ENCODE measurements around the gene ZBTB22. TPM values are rescaled to one million over a fixed set of nuclear protein-coding genes. Genes with fewer than 3 reads are reported as not detected.

The ZBTB22 gene
- total RNA-seq, 1 experiment from 2014 or later, result 11.7 TPM

GRCh38 chr6:33319939-33320314 lies 2.4 kb upstream of the ZBTB22 start:
- H3K4me2 ChIP-seq (ENCODE audit: low read length), result 0 out of 2 replicates have a peak overlapping the region, but pooled peaks have one; percentile 100
- no peak overlapping the region for H3K4me3 ChIP-seq (replicated peaks in 1 of 2; ENCODE audit: low read depth in 1 of 2, low read length in 2 of 2)
- no peak for DNase-seq (ENCODE audit: low read depth, low spot score)
- H2AFZ ChIP-seq (ENCODE audit: low read depth, low read length, poor library complexity, severe bottlenecking), result no peak overlapping the region
- ATAC-seq, result no peak
- ChIA-PET RAD21 (ENCODE audit: low non-redundant PET in 1 of 2, low total read pairs in 2 of 2, uncharacterized antibody in 2 of 2, unreplicated experiment in 2 of 2) (no interaction called here), POLR2A (no interaction called here), CTCF (no interaction called here)
- no peaks in the 10 kb centered on the region for H3K27me3 ChIP-seq (ENCODE audit: insufficient read depth, low read length)
- BruUV-seq (replicated peaks), result no TSS peak
- 0 out of 2 replicates have a peak overlapping the region, but pooled peaks have one; percentile 11 for H3K27ac ChIP-seq (ENCODE audit: low read depth, low read length)
- H3K9ac ChIP-seq (ENCODE audit: low read length), result no peak overlapping the region
- H3K9me3 ChIP-seq (ENCODE audit: control insufficient read depth in 1 of 2, insufficient read depth in 1 of 2, low read depth in 1 of 2, low read length in 2 of 2), result no peaks in the 10 kb centered on the region
- H3K79me2 ChIP-seq (ENCODE audit: insufficient read depth, low read length), result peaks cover 41% of the 10 kb centered on the region
- intact Hi-C loops (cut with micrococcal nuclease), result no loop called here
- H3K4me1 ChIP-seq (ENCODE audit: control insufficient read depth in 1 of 2, insufficient read depth in 2 of 2, low read length in 2 of 2), result peaks cover 36 to 68% of the 10 kb centered on the region in 2 experiments
- TF ChIP-seq JUND (IDR thresholded peaks at IDR 0.05), result no peak
- no peak for TF ChIP-seq FOSL1 (IDR thresholded peaks at IDR 0.05; ENCODE audit: low read depth)
- TF ChIP-seq SP1 (IDR thresholded peaks at IDR 0.05; ENCODE audit: low read depth), result no peak
- TF ChIP-seq MAX (IDR thresholded peaks at IDR 0.05), result no peak
- no peak for TF ChIP-seq EZH2 (IDR thresholded peaks at IDR 0.05)
- no peak for TF ChIP-seq EZH2phosphoT487 (IDR thresholded peaks at IDR 0.05; ENCODE audit: borderline replicate concordance)
- no peak for TF ChIP-seq EGR1 (IDR thresholded peaks at IDR 0.05; ENCODE audit: low read depth)
- no peak for TF ChIP-seq CEBPB (IDR thresholded peaks at IDR 0.05; ENCODE audit: low read depth)
- TF ChIP-seq YY1 (IDR thresholded peaks at IDR 0.05; ENCODE audit: extremely low read depth, insufficient replicate concordance, low read depth, low read length), result no peak
- TF ChIP-seq SIN3A (IDR thresholded peaks at IDR 0.05; ENCODE audit: low read depth), result no peak
- no peak for TF ChIP-seq CBX3 (IDR thresholded peaks at IDR 0.05; ENCODE audit: low read depth)
- no peak for TF ChIP-seq ZFX (IDR thresholded peaks at IDR 0.05)
- TF ChIP-seq, protein P1, sequence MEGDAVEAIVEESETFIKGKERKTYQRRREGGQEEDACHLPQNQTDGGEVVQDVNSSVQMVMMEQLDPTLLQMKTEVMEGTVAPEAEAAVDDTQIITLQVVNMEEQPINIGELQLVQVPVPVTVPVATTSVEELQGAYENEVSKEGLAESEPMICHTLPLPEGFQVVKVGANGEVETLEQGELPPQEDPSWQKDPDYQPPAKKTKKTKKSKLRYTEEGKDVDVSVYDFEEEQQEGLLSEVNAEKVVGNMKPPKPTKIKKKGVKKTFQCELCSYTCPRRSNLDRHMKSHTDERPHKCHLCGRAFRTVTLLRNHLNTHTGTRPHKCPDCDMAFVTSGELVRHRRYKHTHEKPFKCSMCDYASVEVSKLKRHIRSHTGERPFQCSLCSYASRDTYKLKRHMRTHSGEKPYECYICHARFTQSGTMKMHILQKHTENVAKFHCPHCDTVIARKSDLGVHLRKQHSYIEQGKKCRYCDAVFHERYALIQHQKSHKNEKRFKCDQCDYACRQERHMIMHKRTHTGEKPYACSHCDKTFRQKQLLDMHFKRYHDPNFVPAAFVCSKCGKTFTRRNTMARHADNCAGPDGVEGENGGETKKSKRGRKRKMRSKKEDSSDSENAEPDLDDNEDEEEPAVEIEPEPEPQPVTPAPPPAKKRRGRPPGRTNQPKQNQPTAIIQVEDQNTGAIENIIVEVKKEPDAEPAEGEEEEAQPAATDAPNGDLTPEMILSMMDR (IDR thresholded peaks at IDR 0.05 in 2 of 3, conservative IDR thresholded peaks at IDR 0.05 in 1 of 3; ENCODE audit: borderline replicate concordance in 1 of 3, insufficient read depth in 1 of 3, low read depth in 2 of 3, low read length in 2 of 3), result no peak
- TF ChIP-seq ZBTB33 (IDR thresholded peaks at IDR 0.05; ENCODE audit: extremely low read depth, insufficient replicate concordance, low read length), result no peak
- no peak for TF ChIP-seq ATF3 (IDR thresholded peaks at IDR 0.05)
- TF ChIP-seq POLR2A (IDR thresholded peaks at IDR 0.05; ENCODE audit: borderline replicate concordance, extremely low read depth, insufficient read depth, insufficient read length), result no peak
- TF ChIP-seq TCF7L2 (IDR thresholded peaks at IDR 0.05; ENCODE audit: borderline replicate concordance, extremely low read depth, insufficient read depth, insufficient read length), result no peak
- H4K20me1 ChIP-seq (ENCODE audit: insufficient read depth), result no peaks in the 10 kb centered on the region
- peaks cover 22 to 29% of the 10 kb centered on the region in 2 experiments; a peak in 3 of 4 replicates for H3K36me3 ChIP-seq (ENCODE audit: control insufficient read depth in 1 of 2, insufficient read depth in 2 of 2, low read length in 2 of 2)
- H3K9me2 ChIP-seq (ENCODE audit: insufficient read depth), result no peaks in the 10 kb centered on the region
